SH-SY5Y (cell line): ENCODE measurements around the gene NKX1-2.

Source experiments
- GATA2 ChIP-seq: IDR thresholded peaks from 2 replicates; pipeline ENCODE4 v1.6.1; 2011; ENCODE audit warnings: mild to moderate bottlenecking, low read depth, low read length
- GATA3 ChIP-seq: IDR thresholded peaks from 2 replicates; pipeline ENCODE4 v1.6.1; 2011; ENCODE audit warnings: low read depth, mild to moderate bottlenecking, low read length, moderate library complexity

- TF ChIP-seq GATA2: no peak
- TF ChIP-seq GATA3: no peak
Observed at GRCh38 chr10:124436191-124436638, 13.6 kb downstream of the NKX1-2 start.
